Neuron (in vitro differentiated cells): Measurements from ENCODE around the gene FGD5.

ENCODE experiments used
- H2AFZ ChIP-seq: one replicate; pipeline ENCODE4 v1.6.1; 2013; ENCODE audit warnings: low read depth, mild to moderate bottlenecking, inconsistent platforms, low read length, moderate library complexity
- H3K27me3 ChIP-seq: one replicate; pipeline ENCODE4 v1.6.1; 2013; ENCODE audit warnings: low read length; ENCODE audit not compliant: insufficient read depth
- H3K36me3 ChIP-seq: one replicate; pipeline ENCODE4 v1.6.1; 2013; ENCODE audit warnings: low read length; ENCODE audit not compliant: insufficient read depth
- H3K4me1 ChIP-seq: one replicate; pipeline ENCODE4 v1.6.1; 2013; ENCODE audit warnings: low read length; ENCODE audit not compliant: insufficient read depth
- H3K4me3 ChIP-seq: 2 replicates; pipeline ENCODE4 v1.5.1; 2013; ENCODE audit warnings: mild to moderate bottlenecking, low read length, moderate library complexity
- H3K9me3 ChIP-seq: one replicate; pipeline ENCODE4 v1.6.1; 2013; ENCODE audit warnings: low read length

The FGD5 gene

DNA sequence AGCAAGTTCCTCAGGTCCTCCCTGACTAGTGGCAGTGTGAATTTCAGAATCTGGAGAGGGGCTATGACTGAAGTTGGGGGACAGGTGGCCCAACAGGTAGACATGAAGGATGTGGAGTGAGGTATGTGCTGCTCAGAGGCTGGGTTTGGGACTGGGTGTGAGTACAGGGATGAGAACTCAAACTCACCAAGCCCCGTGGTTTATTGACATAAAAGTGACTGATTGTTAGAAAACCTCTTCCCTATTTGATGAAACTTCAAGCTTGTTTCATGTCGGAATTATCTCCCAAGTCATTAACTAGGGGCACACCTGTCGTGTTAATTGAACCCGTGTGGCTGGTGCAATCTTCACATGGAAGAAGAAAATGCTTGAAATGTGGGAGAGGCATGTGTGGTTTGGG, 27.1 kb downstream of the FGD5 start:
- Histone ChIP-seq H3K36me3 (no peaks in the 10 kb centered on the region), H3K9me3 (no peaks in the 10 kb centered on the region), H3K4me1 (no peaks in the 10 kb centered on the region), H2AFZ (no peak overlapping the region), H3K27me3 (peaks cover 31% of the 10 kb centered on the region), H3K4me3 (no peak overlapping the region)

DNA sequence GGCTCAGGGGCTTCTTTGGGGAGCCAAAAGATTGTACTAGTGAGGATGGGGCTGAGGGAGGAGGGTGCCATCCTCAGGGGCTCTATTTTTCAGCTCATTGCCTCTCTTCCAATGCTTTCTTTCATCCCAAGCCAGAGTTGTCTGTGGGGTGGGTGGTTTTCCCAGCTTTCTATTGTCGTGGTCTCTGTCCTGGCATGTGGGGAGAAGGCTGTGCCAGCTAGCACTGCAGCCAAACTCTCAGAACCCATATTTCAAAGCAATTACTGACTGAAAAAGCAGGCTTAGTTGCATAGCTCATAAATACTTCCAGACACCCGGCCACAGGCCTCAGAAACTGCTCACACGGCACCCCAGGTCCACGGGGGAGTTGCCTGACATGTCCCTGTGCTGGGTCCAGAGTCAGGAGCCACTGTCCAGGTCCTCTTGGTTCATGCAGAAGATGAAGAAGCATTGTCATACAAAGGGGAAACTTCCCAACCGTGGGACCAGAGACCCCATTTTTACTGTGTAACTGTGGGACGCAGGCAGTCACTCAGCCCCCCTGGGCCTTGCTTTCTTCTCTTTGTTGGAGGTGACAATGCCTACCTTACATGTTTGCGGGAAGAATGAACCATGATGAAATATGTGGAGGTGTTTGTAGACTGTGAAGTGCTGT, 27.6 kb downstream of the FGD5 start:
- no peaks in the 10 kb centered on the region for H3K36me3 ChIP-seq
- H3K4me3 ChIP-seq = no peak overlapping the region
- no peaks in the 10 kb centered on the region for H3K4me1 ChIP-seq
- no peaks in the 10 kb centered on the region for H3K9me3 ChIP-seq
- peaks cover 31% of the 10 kb centered on the region for H3K27me3 ChIP-seq
- H2AFZ ChIP-seq = no peak overlapping the region

DNA sequence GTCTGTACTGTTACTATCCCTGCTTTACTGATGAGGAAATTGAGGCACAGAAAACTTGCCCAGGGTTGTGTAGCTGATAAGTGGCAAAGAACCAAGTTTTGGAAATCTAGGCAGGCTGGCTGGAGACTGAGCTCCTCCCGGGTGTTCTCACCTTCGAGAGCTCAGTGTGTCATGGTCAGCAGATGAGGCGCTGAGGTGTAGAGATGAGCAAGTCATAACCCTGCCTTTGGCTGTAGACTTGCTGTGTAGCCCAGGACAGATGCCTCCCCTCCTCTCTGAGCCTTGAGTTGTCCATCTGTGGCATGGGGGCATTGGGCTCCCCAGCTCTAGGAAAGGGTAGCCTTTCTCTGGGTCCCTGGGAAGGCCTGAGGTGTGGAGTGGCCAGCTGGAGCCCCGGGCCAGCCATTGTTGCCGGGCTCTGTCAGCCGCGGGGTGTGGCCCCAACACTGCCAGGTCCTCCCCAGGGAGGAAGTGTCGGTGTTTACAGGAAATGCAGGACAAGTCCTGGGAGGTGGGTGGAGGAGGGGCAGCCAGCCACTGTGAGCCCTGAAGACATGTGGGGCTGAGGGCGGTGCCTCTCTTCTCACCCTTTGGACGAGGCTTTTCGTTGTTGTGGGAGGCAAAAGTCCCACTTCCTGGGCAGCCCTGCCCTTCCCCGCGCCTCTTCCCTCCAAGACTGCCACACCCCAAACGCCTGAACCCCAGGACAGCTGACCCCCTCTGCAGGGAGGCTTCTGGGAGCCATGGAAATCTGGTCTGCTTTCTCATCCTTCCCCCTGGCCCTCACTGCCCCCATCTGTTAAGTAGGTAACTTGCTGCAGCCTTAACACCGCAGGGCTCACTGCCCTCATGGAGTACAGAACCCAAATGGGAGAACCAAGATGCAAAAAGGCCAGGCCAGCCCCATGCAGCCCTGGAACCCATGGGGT, 29.1 kb downstream of the FGD5 start:
- H3K36me3 ChIP-seq = no peaks in the 10 kb centered on the region
- no peaks in the 10 kb centered on the region for H3K4me1 ChIP-seq
- no peak overlapping the region for H3K4me3 ChIP-seq
- H3K27me3 ChIP-seq = peaks cover 28% of the 10 kb centered on the region
- H3K9me3 ChIP-seq = no peaks in the 10 kb centered on the region
- H2AFZ ChIP-seq = no peak overlapping the region

GRCh38 chr3:14848906-14849305, 30.1 kb downstream of the FGD5 start:
- no peaks in the 10 kb centered on the region for H3K4me1 ChIP-seq
- no peak overlapping the region for H3K4me3 ChIP-seq
- no peaks in the 10 kb centered on the region for H3K9me3 ChIP-seq
- H3K36me3 ChIP-seq = no peaks in the 10 kb centered on the region
- H2AFZ ChIP-seq = no peak overlapping the region
- peaks cover 28% of the 10 kb centered on the region for H3K27me3 ChIP-seq

- no peak overlapping the region for H3K4me3 ChIP-seq
- no peaks in the 10 kb centered on the region for H3K4me1 ChIP-seq
- no peaks in the 10 kb centered on the region for H3K36me3 ChIP-seq
- H3K27me3 ChIP-seq = peaks cover 28% of the 10 kb centered on the region
- no peak overlapping the region for H2AFZ ChIP-seq
- H3K9me3 ChIP-seq = no peaks in the 10 kb centered on the region
Measured at GRCh38 chr3:14849638-14850230, 31.0 kb downstream of the FGD5 start.

GRCh38 chr3:14852058-14852594, 33.4 kb downstream of the FGD5 start:
- Histone ChIP-seq H3K4me1 (no peaks in the 10 kb centered on the region), H3K9me3 (no peaks in the 10 kb centered on the region), H3K4me3 (no peak overlapping the region), H3K27me3 (peaks cover 14% of the 10 kb centered on the region), H3K36me3 (no peaks in the 10 kb centered on the region), H2AFZ (no peak overlapping the region)

DNA sequence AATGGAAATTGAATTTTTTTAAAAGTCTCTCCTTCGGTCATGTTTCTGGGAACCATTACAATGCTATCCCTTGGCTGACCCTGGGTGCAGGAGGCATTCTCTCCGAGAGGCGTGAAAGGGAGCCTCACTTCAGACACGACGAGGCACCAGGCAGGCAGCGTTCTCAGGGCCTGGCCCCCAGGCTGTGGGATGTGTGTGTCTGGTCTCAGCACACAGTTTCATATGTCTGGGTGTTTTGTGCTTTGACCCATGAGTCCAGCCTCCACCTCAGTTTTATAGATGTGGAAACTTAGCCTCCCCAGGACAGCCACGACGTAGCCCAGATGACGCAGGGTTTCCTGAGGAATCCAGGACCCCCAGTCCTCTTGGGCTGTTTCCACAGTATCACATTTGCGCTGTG, 34.0 kb downstream of the FGD5 start:
- Histone ChIP-seq H3K9me3 (no peaks in the 10 kb centered on the region), H3K4me1 (no peaks in the 10 kb centered on the region), H3K27me3 (peaks cover 8% of the 10 kb centered on the region), H3K36me3 (no peaks in the 10 kb centered on the region), H3K4me3 (no peak overlapping the region), H2AFZ (no peak overlapping the region)

DNA sequence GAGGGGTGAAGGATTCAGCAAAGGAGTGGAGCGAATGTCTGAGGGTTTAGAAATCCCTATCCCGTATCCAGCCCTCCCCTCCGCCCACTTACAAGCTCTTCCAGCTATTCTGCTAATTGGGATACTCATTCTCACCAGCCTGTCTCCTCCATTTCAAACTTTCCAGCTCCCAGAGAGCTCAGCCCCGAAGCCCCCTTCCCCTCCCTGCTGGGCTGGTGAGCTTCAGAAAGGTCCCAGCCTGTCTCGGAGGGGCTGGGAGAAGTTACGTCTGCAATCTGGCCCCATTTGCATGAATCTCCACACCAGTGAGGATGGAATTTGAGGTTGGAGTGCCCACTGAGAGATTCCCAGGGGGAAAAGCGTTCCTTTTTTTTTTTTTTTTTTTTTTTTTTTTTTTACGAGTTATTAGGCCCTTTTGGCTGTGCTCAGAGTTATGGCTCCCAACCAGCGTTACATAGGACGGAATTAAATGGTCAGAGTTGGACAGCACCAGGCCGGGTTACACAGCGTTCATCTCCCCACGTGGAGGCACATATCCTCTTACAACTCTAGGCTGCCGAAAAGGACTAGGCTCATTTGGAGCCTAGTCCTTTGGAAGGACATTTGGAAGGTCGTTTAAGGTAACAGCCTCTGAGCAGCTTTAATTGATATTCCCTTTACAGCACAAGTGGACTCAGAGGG, 34.6 kb downstream of the FGD5 start:
- Histone ChIP-seq H3K4me3 (no peak overlapping the region), H3K36me3 (no peaks in the 10 kb centered on the region), H3K27me3 (peaks cover 8% of the 10 kb centered on the region), H2AFZ (no peak overlapping the region), H3K4me1 (no peaks in the 10 kb centered on the region), H3K9me3 (no peaks in the 10 kb centered on the region)

DNA sequence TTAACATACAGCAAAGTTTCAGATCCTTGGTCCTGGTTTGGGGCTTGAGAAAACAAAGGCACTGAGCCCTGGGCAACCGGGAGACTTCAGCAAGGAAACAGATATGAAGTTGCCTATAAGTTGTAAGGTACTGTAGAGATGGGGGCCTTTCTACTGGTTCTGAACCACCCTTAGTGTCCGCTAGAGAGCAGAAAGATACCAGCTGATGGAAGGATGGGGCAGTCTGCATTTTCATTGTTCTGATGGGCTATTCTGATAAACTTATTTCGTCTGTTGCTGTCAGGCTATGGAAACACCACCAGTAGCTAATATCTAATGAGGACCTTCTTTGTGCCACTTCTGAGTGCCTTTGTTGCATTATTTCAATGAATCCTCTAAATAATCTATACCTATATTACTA, 38.7 kb downstream of the FGD5 start:
- Histone ChIP-seq H2AFZ (no peak overlapping the region), H3K9me3 (no peaks in the 10 kb centered on the region), H3K27me3 (peaks cover 9% of the 10 kb centered on the region)

DNA sequence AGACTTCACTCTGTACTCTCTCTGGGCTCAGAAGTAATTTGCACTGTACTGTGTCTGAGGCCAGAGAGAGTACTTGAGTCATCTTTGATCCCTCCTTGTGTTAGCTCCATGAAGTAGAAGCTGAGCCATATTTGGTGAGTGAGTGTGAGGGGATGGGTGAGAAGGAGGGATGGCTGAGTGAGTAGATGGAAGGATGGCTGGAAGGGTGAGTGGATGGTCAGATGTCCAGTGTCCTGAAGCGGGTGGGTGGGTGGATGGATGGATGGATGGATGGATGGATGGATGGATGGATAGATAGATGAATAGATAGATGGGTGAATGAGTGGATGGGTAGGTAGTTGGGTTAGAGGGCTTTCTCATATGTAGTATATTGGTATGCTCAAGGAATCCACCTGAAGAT, 39.3 kb downstream of the FGD5 start:
- Histone ChIP-seq H3K4me3 (no peak overlapping the region), H3K36me3 (no peaks in the 10 kb centered on the region), H3K4me1 (no peaks in the 10 kb centered on the region), H3K27me3 (peaks cover 11% of the 10 kb centered on the region), H2AFZ (no peak overlapping the region), H3K9me3 (no peaks in the 10 kb centered on the region)

More for the DNA sequence above, 38.7 kb downstream of the FGD5 start:
- H3K4me1 ChIP-seq = no peaks in the 10 kb centered on the region
- H3K36me3 ChIP-seq = no peaks in the 10 kb centered on the region
- no peak overlapping the region for H3K4me3 ChIP-seq

DNA sequence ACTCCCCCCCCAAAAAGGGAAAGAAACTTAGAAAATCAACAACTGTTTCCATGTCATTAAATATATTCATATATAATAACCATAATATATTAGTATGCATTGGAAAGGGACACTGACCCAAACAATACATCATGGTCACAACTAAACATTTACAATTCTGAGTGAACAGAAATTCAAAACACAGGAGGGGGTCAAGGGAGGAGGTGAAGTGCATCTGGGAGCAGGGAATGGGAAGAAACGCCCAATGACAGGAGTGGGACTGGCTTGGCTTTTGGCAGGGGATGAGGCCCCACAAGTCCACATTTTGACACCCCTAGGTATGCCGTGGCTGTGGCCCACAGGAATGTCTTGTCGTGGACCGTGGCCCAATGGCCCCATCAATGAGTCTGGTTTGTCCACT, 41.1 kb downstream of the FGD5 start:
- no peak overlapping the region for H3K4me3 ChIP-seq
- no peak overlapping the region for H2AFZ ChIP-seq
- H3K4me1 ChIP-seq = no peaks in the 10 kb centered on the region
- H3K9me3 ChIP-seq = no peaks in the 10 kb centered on the region
- peaks cover 20% of the 10 kb centered on the region for H3K27me3 ChIP-seq
- H3K36me3 ChIP-seq = no peaks in the 10 kb centered on the region

DNA sequence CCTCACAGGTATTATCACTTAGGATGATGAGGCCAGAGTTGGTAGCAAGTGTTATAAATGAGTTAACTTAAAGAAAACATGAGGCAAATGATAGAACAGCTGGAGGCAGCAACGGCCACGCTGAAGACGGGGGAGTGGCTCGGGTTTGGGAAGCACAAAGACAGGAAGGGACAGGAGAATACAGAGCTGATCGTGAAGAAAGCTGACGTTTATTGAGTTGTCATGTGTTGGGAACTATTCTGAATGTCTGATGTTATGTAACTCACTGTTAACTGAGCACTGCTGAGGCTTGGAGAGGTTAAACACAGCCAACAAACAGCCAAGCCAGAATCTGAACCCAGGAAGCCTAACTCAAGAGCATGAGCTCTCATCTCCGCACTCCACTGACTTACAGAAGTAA, 42.3 kb downstream of the FGD5 start:
- peaks cover 20% of the 10 kb centered on the region for H3K27me3 ChIP-seq

More for the DNA sequence above, 42.3 kb downstream of the FGD5 start:
- Histone ChIP-seq H3K36me3 (no peaks in the 10 kb centered on the region), H3K4me3 (no peak overlapping the region), H3K9me3 (no peaks in the 10 kb centered on the region), H2AFZ (no peak overlapping the region), H3K4me1 (no peaks in the 10 kb centered on the region)
